Effector memory CD4-positive, alpha-beta T cell (primary cell): ENCODE results near the gene MALRD1.

Experiments
- DNase-seq, 3 donors: peaks; one replicate each; pipeline ENCODE4 v3.0.0-alpha.2; 2020
- H3K27ac ChIP-seq: 2 replicates; pipeline ENCODE4 v1.7.0; 2013; ENCODE audit warnings: mild to moderate bottlenecking, low read length, moderate library complexity; ENCODE audit not compliant: insufficient read depth, poor library complexity, severe bottlenecking
- H3K27me3 ChIP-seq: replicated peaks from 2 replicates; pipeline ENCODE4 v1.7.0; 2013; ENCODE audit warnings: mild to moderate bottlenecking, low read length; ENCODE audit not compliant: insufficient read depth, control insufficient read depth, poor library complexity, severe bottlenecking
- H3K36me3 ChIP-seq: 2 replicates; pipeline ENCODE4 v1.7.0; 2013; ENCODE audit warnings: mild to moderate bottlenecking, low read length, moderate library complexity; ENCODE audit not compliant: control insufficient read depth, insufficient read depth
- H3K4me1 ChIP-seq: 2 replicates; pipeline ENCODE4 v1.7.0; 2013; ENCODE audit warnings: low read length, mild to moderate bottlenecking; ENCODE audit not compliant: control insufficient read depth, insufficient read depth, poor library complexity, severe bottlenecking
- H3K4me3 ChIP-seq: 2 replicates; pipeline ENCODE4 v1.7.0; 2013; ENCODE audit warnings: low read length, low read depth, mild to moderate bottlenecking; ENCODE audit not compliant: insufficient read depth, poor library complexity, severe bottlenecking
- H3K9me3 ChIP-seq: 2 replicates; pipeline ENCODE4 v1.7.0; 2013; ENCODE audit warnings: mild to moderate bottlenecking, low read length, moderate library complexity; ENCODE audit not compliant: control insufficient read depth

MALRD1 gene

GRCh38 chr10:19041171-19041570 lies 7.4 kb upstream of the MALRD1 start:
- H3K36me3 ChIP-seq = no peaks in the 10 kb centered on the region
- DNase-seq = no peak
- no peaks in the 10 kb centered on the region for H3K27me3 ChIP-seq
- H3K27ac ChIP-seq = no peak overlapping the region
- H3K4me3 ChIP-seq = no peak overlapping the region
- no peaks in the 10 kb centered on the region for H3K9me3 ChIP-seq
- H3K4me1 ChIP-seq = no peaks in the 10 kb centered on the region

- no peaks in the 10 kb centered on the region for H3K27me3 ChIP-seq
- DNase-seq = no peak
- H3K4me3 ChIP-seq = no peak overlapping the region
- H3K36me3 ChIP-seq = no peaks in the 10 kb centered on the region
- H3K4me1 ChIP-seq = no peaks in the 10 kb centered on the region
- no peaks in the 10 kb centered on the region for H3K9me3 ChIP-seq
- no peak overlapping the region for H3K27ac ChIP-seq
Observed at GRCh38 chr10:19043431-19043830, 5.2 kb upstream of the MALRD1 start.

- no peak overlapping the region for H3K27ac ChIP-seq
- H3K9me3 ChIP-seq = no peaks in the 10 kb centered on the region
- DNase-seq = no peak
- no peak overlapping the region for H3K4me3 ChIP-seq
- H3K4me1 ChIP-seq = no peaks in the 10 kb centered on the region
- H3K27me3 ChIP-seq = no peaks in the 10 kb centered on the region
- H3K36me3 ChIP-seq = no peaks in the 10 kb centered on the region
Observed at GRCh38 chr10:19046679-19047078, 1.9 kb upstream of the MALRD1 start.

GRCh38 chr10:19048891-19049290 lies 290 bp downstream of the MALRD1 start:
- H3K4me1 ChIP-seq = no peaks in the 10 kb centered on the region
- H3K27me3 ChIP-seq = no peaks in the 10 kb centered on the region
- H3K36me3 ChIP-seq = no peaks in the 10 kb centered on the region
- no peak overlapping the region for H3K27ac ChIP-seq
- DNase-seq = no peak
- H3K9me3 ChIP-seq = no peaks in the 10 kb centered on the region
- H3K4me3 ChIP-seq = no peak overlapping the region

- no peak overlapping the region for H3K4me3 ChIP-seq
- DNase-seq = no peak
- no peak overlapping the region for H3K27ac ChIP-seq
- no peaks in the 10 kb centered on the region for H3K4me1 ChIP-seq
- H3K27me3 ChIP-seq = no peaks in the 10 kb centered on the region
- H3K36me3 ChIP-seq = no peaks in the 10 kb centered on the region
- no peaks in the 10 kb centered on the region for H3K9me3 ChIP-seq
Observed at GRCh38 chr10:19049567-19049966, 966 bp downstream of the MALRD1 start.

- H3K4me3 ChIP-seq = no peak overlapping the region
- no peak overlapping the region for H3K27ac ChIP-seq
- H3K4me1 ChIP-seq = no peaks in the 10 kb centered on the region
- H3K36me3 ChIP-seq = no peaks in the 10 kb centered on the region
- DNase-seq = no peak
- no peaks in the 10 kb centered on the region for H3K9me3 ChIP-seq
- H3K27me3 ChIP-seq = no peaks in the 10 kb centered on the region
Observed at GRCh38 chr10:19054289-19054835, 5.8 kb downstream of the MALRD1 start.

- Histone ChIP-seq H3K27me3 (no peaks in the 10 kb centered on the region), H3K4me3 (no peak overlapping the region), H3K36me3 (no peaks in the 10 kb centered on the region), H3K9me3 (no peaks in the 10 kb centered on the region), H3K27ac (no peak overlapping the region), H3K4me1 (no peaks in the 10 kb centered on the region)
- DNase-seq = no peak
Observed at GRCh38 chr10:19058046-19058445, 9.4 kb downstream of the MALRD1 start.

- DNase-seq = no peak
- no peak overlapping the region for H3K27ac ChIP-seq
- H3K27me3 ChIP-seq = no peaks in the 10 kb centered on the region
- H3K4me3 ChIP-seq = no peak overlapping the region
- no peaks in the 10 kb centered on the region for H3K36me3 ChIP-seq
- no peaks in the 10 kb centered on the region for H3K9me3 ChIP-seq
- no peaks in the 10 kb centered on the region for H3K4me1 ChIP-seq
Observed at GRCh38 chr10:19063986-19064385, 15.4 kb downstream of the MALRD1 start.

GRCh38 chr10:19071946-19072345 lies 23.3 kb downstream of the MALRD1 start:
- Histone ChIP-seq H3K27ac (no peak overlapping the region), H3K36me3 (no peaks in the 10 kb centered on the region), H3K4me1 (no peaks in the 10 kb centered on the region), H3K27me3 (no peaks in the 10 kb centered on the region), H3K4me3 (no peak overlapping the region), H3K9me3 (no peaks in the 10 kb centered on the region)
- DNase-seq = no peak

- Histone ChIP-seq H3K4me1 (no peaks in the 10 kb centered on the region), H3K9me3 (no peaks in the 10 kb centered on the region), H3K36me3 (no peaks in the 10 kb centered on the region), H3K27me3 (no peaks in the 10 kb centered on the region), H3K27ac (no peak overlapping the region), H3K4me3 (no peak overlapping the region)
- DNase-seq = no peak
Observed at GRCh38 chr10:19077276-19077675, 28.7 kb downstream of the MALRD1 start.
